PC-9 (cell line): ENCODE data around the gene MSANTD7.

Experiments
- CTCF ChIP-seq: fragments of 200-600 bp; sonication (generic); conservative IDR thresholded peaks from 2 replicates; pipeline ENCODE4 v1.6.1; 2017; ENCODE audit warnings: mixed run types, antibody characterized with exemption, mild to moderate bottlenecking, moderate library complexity
- EZH2 ChIP-seq: fragments of 200-600 bp; sonication (generic); IDR thresholded peaks from 2 replicates; pipeline ENCODE4 v1.8.0; 2017; ENCODE audit warnings: antibody characterized with exemption, low read depth

- TF ChIP-seq EZH2, result no peak
- no peak for TF ChIP-seq CTCF
These were observed 17.9 kb upstream of the MSANTD7 start for GRCh38 chr10:14820010-14820774.
